KBM-7 (cell line): ENCODE measurements around the gene PPM1M.
"Not testable (repeated sequence)": the region's sequence is repeated elsewhere in the genome, so short reads cannot be mapped to it uniquely, and the experiment has no call there.

Experiments
- DNase-seq: peaks from one replicate; pipeline ENCODE4 v3.0.0-alpha.2; 2015
- in situ Hi-C: fragments of 300-500 bp; cut with MboI; formaldehyde crosslinking; loops from 2 replicates; pipeline ENCODE4 v1.14.3; 2020; ENCODE audit warnings: low sequenced_read_pairs, low pct_unique_long_range_greater_than_20kb, mixed read lengths

The PPM1M gene

DNA sequence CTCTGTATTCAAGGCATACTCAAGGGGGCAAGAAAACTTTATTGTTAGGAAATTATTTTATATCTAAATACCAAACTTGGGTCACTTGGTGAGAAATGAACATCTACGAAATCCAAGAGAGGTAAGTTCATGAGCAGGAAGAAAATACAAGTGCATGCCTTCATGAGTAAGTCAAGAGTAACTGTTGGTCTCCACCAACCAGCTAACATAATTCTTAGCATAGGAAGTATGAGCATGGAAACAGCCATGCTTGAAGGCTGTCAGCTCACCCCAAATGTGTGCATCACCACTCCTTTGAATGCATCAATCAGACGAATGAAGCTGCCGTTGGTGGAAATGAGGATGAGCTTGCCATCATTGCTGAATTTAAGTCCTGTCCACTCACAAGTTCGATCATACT lies 13.9 kb downstream of the PPM1M start:
- DNase-seq: no peak
- in situ Hi-C loops: no loop called here

DNA sequence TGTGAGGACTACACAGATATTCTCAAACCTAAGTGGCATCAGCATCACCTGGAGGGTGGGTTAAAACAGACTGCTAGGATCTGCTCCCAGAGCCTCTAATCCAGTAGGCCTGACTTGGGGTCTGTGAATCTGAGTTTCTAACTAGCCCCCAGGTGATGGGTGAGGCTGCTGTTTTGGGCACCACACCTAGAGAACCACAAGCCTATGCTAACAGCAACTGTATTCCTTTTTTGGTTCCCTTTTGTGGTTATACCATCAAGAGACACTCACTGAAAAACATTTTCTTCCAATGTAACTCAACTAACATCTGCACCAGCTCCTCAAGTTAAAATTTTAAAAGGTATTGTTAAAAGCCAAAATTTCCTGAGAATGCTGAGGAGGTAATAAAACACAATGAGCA lies 16.9 kb downstream of the PPM1M start:
- no peak for DNase-seq
- in situ Hi-C loops: no loop called here

DNA sequence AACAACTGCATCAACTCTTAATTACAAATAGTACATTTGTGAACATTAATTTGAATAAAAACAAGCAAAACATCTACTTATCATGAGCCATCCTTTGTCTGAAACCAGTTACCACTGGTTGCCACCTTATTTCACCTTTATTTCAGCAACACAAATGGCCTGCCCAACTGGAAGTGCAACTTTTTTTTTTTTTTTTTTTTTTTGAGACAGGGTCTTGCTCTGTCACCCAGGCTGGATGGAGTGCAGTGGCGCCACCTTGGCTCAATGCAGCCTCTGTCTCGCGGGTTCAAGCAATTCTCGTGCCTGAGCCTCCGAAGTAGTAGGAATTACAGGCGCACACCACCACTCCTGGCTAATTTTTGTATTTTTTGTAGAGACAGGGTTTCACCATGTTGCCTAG lies 19.8 kb downstream of the PPM1M start:
- DNase-seq: no peak
- in situ Hi-C loops: no loop called here

DNA sequence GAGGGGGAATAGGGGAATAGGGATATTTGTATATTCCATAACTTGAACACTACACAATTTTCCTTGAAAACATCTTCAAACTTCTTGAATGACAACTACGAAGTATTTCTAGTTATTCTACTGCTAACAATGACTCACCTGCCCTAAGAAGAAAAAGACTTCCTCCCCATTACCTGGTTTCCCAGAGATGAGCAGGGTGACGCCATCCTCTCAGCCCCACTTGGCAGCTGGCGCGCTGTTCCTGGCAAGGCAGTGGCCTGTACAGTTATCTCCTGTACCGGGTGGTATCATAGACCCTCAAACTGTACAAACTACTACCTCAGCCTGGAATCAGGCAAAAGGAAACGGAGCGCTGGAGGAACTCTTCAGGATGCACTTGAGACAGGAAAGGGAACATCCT lies 22.5 kb downstream of the PPM1M start:
- no peak for DNase-seq
- in situ Hi-C loops: no loop called here

- in situ Hi-C loops: no loop called here
Observed at GRCh38 chr3:52269776-52270175, 24.2 kb downstream of the PPM1M start.

DNA sequence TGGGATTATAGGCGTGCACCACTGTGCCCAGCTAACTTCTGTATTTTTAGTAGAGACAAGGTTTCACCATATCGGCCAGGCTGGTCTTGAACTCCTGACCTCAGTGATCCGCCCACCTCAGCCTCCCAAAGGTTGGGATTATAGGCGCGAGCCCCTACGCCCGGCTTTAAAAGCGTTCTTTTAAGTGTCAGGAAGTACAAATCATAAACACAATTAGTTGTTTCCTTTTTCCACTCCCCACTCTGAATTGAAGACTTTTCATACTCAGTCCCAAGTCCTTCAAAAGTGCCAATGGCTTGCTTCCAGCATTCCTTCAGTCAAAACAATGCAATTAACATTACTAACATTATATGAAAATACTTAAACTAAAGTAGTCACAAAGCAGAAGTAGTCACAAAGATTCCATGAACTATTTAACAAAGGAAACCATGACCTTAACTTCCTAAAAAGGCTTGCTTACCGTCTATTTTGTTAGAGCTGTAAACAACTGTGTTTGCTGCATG lies 24.7 kb downstream of the PPM1M start:
- in situ Hi-C loops: no loop called here
- peak; percentile 57 for DNase-seq

More at GRCh38 chr3:52269776-52270175, 24.2 kb downstream of the PPM1M start:
- no peak for DNase-seq

DNA sequence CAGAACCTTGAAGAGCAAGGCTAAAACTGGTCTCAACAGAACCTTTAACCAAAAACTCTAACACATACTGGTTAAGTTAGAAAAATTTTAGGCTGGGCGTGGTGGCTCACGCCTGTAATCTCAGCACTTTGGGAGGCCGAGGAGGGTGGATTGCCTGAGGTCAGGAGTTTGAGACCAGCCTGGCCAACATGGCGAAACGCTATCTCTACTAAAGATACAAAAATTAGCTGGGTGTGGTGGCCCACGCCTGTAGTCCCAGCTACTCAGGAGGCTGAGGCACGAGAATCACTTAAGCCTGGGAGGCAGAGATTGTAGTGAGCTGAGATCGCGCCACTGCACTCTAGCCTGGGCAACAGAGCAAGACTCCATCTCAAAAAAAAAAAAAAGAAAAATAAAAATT lies 26.6 kb downstream of the PPM1M start:
- in situ Hi-C loops, DNase-seq: not testable (repeated sequence)

- in situ Hi-C loops: no loop called here
- DNase-seq: no peak
Observed at GRCh38 chr3:52272831-52273230, 27.3 kb downstream of the PPM1M start.

- in situ Hi-C loops, DNase-seq: not testable (repeated sequence)
Observed at GRCh38 chr3:52274781-52275180, 29.2 kb downstream of the PPM1M start.

GRCh38 chr3:52277071-52277964 lies 31.8 kb downstream of the PPM1M start:
- in situ Hi-C loops: no loop called here
- DNase-seq: peak; percentile 71

GRCh38 chr3:52277972-52278509 lies 32.5 kb downstream of the PPM1M start:
- in situ Hi-C loops: no loop called here
- DNase-seq: peak; percentile 68

DNA sequence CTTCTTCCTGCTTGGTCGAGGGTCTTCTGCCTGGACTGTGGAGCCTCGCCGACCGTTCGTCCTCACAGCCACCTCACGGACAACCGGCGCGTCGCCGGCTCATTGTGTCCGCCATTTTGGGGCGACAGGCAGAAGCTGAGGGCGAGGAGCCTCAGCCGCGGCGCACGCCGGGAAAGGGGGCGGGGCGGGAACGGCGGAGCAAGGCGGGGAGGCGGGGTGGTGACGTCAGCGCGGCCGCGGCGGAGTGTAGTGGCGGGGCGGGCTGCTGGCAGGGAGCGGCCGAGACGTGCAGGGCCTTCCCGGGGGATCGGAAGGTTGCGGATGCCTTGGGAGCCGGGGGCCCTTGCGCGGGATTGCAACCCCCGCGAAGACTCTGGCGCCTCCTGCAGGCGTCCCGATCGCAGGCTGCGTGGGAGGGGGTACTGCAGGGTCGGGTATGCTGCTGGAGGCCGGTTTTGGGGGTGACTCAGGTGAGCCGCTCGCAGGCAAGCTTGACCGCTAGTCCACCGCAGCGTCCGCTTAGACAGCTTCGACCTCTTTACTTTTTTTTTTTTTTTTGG lies 33.0 kb downstream of the PPM1M start, which contains the start of gene WDR82:
WDR82 (minus strand) TSS at position 140 of the 560 bp plus-strand sequence. CDS start 288 bp downstream, outside the sequence.
- in situ Hi-C loops: no loop called here
- peak; percentile 86 for DNase-seq

GRCh38 chr3:52279596-52279995 lies 34.0 kb downstream of the PPM1M start:
- DNase-seq: no peak
- in situ Hi-C loops: no loop called here

DNA sequence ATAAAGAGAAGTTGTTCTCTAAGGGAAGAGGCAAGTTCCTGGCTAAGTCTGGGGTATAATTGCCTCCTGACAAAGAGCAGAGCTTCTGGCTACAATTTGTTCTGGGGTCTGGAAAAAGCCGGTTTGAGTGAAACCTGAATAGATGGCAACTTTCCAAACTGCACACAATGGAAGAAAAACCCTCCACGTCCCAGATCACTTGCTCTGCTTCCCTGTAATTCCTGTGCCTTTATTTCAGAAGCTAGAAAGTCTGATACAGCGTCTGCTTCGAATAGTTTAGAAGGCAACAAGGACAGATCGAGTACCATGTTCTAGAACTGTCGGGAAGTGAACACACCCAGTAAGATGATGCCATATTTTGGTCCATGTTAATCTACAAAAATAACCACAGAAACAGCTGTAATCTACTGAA lies 34.5 kb downstream of the PPM1M start:
- in situ Hi-C loops: no loop called here

GRCh38 chr3:52281981-52282801 lies 36.6 kb downstream of the PPM1M start:
- DNase-seq: peak; percentile 60
- in situ Hi-C loops: no loop called here

More for the DNA sequence above, 34.5 kb downstream of the PPM1M start:
- DNase-seq: no peak

DNA sequence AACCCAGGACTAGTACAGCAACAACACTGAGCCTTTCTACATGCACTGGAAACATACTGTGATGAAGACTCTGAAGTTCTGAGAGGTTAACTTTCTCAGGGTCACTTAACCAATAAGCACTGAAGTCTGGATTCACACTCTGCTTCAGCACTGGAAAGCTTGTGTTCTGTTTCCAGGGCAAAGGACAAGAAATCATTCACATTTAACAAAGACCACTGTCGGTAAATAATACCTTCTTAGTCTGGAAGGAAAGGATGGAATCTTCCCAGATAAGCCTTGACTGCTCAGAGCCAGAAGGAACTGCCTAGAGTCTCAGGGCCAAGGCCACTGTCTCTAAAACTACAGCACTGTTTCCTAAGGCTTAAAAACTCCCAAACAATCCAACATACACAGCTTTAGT lies 37.7 kb downstream of the PPM1M start:
- in situ Hi-C loops: no loop called here
- no peak for DNase-seq

GRCh38 chr3:52284051-52284450 lies 38.5 kb downstream of the PPM1M start:
- in situ Hi-C loops, DNase-seq: not testable (repeated sequence)

GRCh38 chr3:52286777-52287110 lies 41.2 kb downstream of the PPM1M start:
- in situ Hi-C loops: no loop called here

DNA sequence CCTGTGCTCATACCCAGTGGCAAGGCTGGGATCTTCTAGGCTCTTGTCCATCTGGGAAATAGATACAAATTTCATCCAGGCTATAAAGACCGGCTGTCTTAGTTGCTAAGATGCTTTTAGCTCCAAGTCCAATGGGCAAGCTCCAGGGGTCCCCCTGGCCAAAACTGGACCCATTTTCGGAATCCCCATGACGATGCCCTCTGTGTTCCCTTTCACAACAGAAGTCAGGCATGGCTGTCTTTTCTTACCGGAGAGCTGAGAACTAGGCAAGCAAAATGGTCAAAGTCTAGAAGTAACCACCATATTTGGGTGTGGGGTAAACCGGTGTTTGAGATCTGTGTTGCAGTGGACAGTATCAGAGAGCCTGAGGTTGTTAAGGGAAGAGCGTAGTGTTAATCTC lies 43.1 kb downstream of the PPM1M start:
- in situ Hi-C loops: no loop called here
- no peak for DNase-seq

More at GRCh38 chr3:52286777-52287110, 41.2 kb downstream of the PPM1M start:
- no peak for DNase-seq
